NCI-H2196 (cell line): Measurements from ENCODE around the gene CLEC1B.
"Not testable (repeated sequence)": the region's sequence is repeated elsewhere in the genome, so short reads cannot be mapped to it uniquely, and the experiment has no call there.

Experiments used
- DNase-seq: peaks from one replicate; lab custom pipeline; 2025; ENCODE audit not compliant: unreplicated experiment; lab: John Stamatoyannopoulos, UW

CLEC1B gene

GRCh38 chr12:9975614-9976013, 23.3 kb downstream of the CLEC1B start:
- no peak for DNase-seq

GRCh38 chr12:9974731-9975130, 24.2 kb downstream of the CLEC1B start:
- not testable (repeated sequence) for DNase-seq

GRCh38 chr12:9973949-9974348, 25.0 kb downstream of the CLEC1B start:
- no peak for DNase-seq

- DNase-seq: no peak
Measured at GRCh38 chr12:9971181-9971580, 27.7 kb downstream of the CLEC1B start, which contains the start of gene CLEC12A. Gene CLEC12A, plus strand, starts transcription at chr12:9971409. Its CDS starts 188 bp downstream, at chr12:9971597.

GRCh38 chr12:9969673-9970072, 29.2 kb downstream of the CLEC1B start:
- DNase-seq: no peak

GRCh38 chr12:9961901-9962300, 37.0 kb downstream of the CLEC1B start:
- no peak for DNase-seq

GRCh38 chr12:9961106-9961505, 37.8 kb downstream of the CLEC1B start:
- no peak for DNase-seq

- DNase-seq: no peak
Measured at GRCh38 chr12:9960590-9960989, 38.3 kb downstream of the CLEC1B start.

GRCh38 chr12:9957834-9958233, 41.1 kb downstream of the CLEC1B start:
- no peak for DNase-seq

GRCh38 chr12:9952954-9953729, 45.8 kb downstream of the CLEC1B start:
- not testable (repeated sequence) for DNase-seq

- no peak for DNase-seq
Measured at GRCh38 chr12:9951026-9951675, 47.8 kb downstream of the CLEC1B start.

- no peak for DNase-seq
Measured at GRCh38 chr12:9948606-9949296, 50.2 kb downstream of the CLEC1B start.

GRCh38 chr12:9947674-9948073, 51.2 kb downstream of the CLEC1B start:
- no peak for DNase-seq

GRCh38 chr12:9944391-9944790, 54.5 kb downstream of the CLEC1B start:
- no peak for DNase-seq

GRCh38 chr12:9943240-9943639, 55.7 kb downstream of the CLEC1B start:
- DNase-seq: no peak
